Measurements from ENCODE around the gene ATP1A3. TPM values are rescaled to one million over a fixed set of nuclear protein-coding genes. Genes with fewer than 3 reads are reported as not detected.
A peak's percentile ranks its signal among the peaks of the same experiment; 100 is the strongest.

The ATP1A3 gene
- total RNA-seq, 1 experiment from 2014 or later, result 34.7 TPM

- no peaks in the 10 kb centered on the region for H4K20me1 ChIP-seq (ENCODE audit: insufficient read depth)
- no peak overlapping the region for H3K9ac ChIP-seq (ENCODE audit: low read length)
- ChIA-PET CTCF (interaction anchor here (0.6 to 1.8 kb wide), 7 partner anchors 26 to 124 kb away, joined by 3 to 7 read pairs (median 4); partner anchors contain the start of gene RABAC1), POLR2A (no interaction called here), RAD21 (ENCODE audit: low non-redundant PET in 1 of 2, low total read pairs in 2 of 2, uncharacterized antibody in 2 of 2, unreplicated experiment in 2 of 2) (interaction anchor here in 1 of 2 experiments (0.5 kb wide), 1 partner anchor 34 kb away, joined by 3 read pairs; no protein-coding TSS in a partner anchor)
- H3K4me1 ChIP-seq (ENCODE audit: control insufficient read depth in 1 of 2, insufficient read depth in 2 of 2, low read length in 2 of 2), result peaks cover 4 to 21% of the 10 kb centered on the region in 2 experiments; a peak in 3 of 4 replicates
- ATAC-seq (no peak), DNase-seq (ENCODE audit: low read depth, low spot score) (no peak)
- H3K4me3 ChIP-seq (replicated peaks in 1 of 2; ENCODE audit: low read depth in 1 of 2, low read length in 2 of 2), result no peak overlapping the region
- no peak overlapping the region for H2AFZ ChIP-seq (ENCODE audit: low read depth, low read length, poor library complexity, severe bottlenecking)
- H3K9me3 ChIP-seq (ENCODE audit: control insufficient read depth in 1 of 2, insufficient read depth in 1 of 2, low read depth in 1 of 2, low read length in 2 of 2), result no peaks in the 10 kb centered on the region
- no peak overlapping the region for H3K27ac ChIP-seq (ENCODE audit: low read depth, low read length)
- H3K36me3 ChIP-seq (ENCODE audit: control insufficient read depth in 1 of 2, insufficient read depth in 2 of 2, low read length in 2 of 2), result no peaks in the 10 kb centered on the region
- no TSS peak for BruUV-seq (replicated peaks)
- peak overlapping the region; percentile 35 for H3K4me2 ChIP-seq (ENCODE audit: low read length)
- no peaks in the 10 kb centered on the region for H3K79me2 ChIP-seq (ENCODE audit: insufficient read depth, low read length)
- H3K9me2 ChIP-seq (ENCODE audit: insufficient read depth), result no peaks in the 10 kb centered on the region
- intact Hi-C loops (cut with micrococcal nuclease), result loop anchor here (10.0 kb wide), 1 partner anchor 98 kb away; no protein-coding TSS in a partner anchor
- H3K27me3 ChIP-seq (ENCODE audit: insufficient read depth, low read length), result peaks cover 24% of the 10 kb centered on the region; the same call in 1 of the 2 replicates
- TF ChIP-seq ATF3 (IDR thresholded peaks at IDR 0.05) (no peak), REST (IDR thresholded peaks at IDR 0.05; ENCODE audit: low read depth) (peak; percentile 79), SP1 (IDR thresholded peaks at IDR 0.05; ENCODE audit: low read depth) (no peak), YY1 (IDR thresholded peaks at IDR 0.05; ENCODE audit: extremely low read depth, insufficient replicate concordance, low read depth, low read length) (no peak), ZBTB33 (IDR thresholded peaks at IDR 0.05; ENCODE audit: extremely low read depth, insufficient replicate concordance, low read length) (no peak)
These were observed 3.3 kb upstream of the ATP1A3 start for GRCh38 chr19:41997121-41997850.
